ENCODE measurements around the gene MLH3. TPM values are rescaled to one million over a fixed set of nuclear protein-coding genes. Genes with fewer than 3 reads are reported as not detected.

Gene MLH3
- total RNA-seq, 2 experiments from 2014 or later, result 28.1 to 30.8 TPM

DNA sequence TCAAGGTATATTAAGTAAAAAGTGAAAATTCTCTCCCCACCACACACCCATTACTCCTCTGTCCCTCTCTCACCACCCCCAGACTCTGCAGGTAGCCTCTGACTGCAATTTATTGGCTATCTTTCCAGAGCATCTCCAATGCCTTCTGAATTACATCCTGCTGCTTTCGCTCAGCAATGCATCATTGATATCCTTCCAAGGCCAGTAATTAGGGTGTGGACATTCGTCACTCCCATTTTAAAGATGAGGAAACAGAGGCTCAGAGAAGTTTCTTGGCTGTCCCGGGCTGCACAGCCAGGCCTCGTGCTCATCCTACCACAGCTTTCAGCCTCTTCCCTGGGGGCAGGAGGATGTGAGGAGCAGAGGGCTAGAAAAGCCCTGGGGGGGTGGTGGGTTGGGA is 72.2 kb downstream of the MLH3 start:
- ChIA-PET POLR2A (interaction anchor here (1.1 kb wide), 1 partner anchor 8 kb away, joined by 3 read pairs; no protein-coding TSS in a partner anchor), CTCF (interaction anchor here (0.6 kb wide), 1 partner anchor 123 kb away, joined by 3 read pairs; no protein-coding TSS in a partner anchor)
- DNase-seq (no peak), ATAC-seq (no peak)
- Mint-ChIP-seq H3K27me3 (no peaks in the 10 kb centered on the region), H3K36me3 (ENCODE audit: low read depth) (no peaks in the 10 kb centered on the region), H3K4me3 (no peak overlapping the region), H3K27ac (no peak overlapping the region), H3K9me3 (ENCODE audit: low read depth) (no peaks in the 10 kb centered on the region), H3K4me1 (no peaks in the 10 kb centered on the region)
- intact Hi-C loops (cut with DNase I, micrococcal nuclease), result no loop called here

DNA sequence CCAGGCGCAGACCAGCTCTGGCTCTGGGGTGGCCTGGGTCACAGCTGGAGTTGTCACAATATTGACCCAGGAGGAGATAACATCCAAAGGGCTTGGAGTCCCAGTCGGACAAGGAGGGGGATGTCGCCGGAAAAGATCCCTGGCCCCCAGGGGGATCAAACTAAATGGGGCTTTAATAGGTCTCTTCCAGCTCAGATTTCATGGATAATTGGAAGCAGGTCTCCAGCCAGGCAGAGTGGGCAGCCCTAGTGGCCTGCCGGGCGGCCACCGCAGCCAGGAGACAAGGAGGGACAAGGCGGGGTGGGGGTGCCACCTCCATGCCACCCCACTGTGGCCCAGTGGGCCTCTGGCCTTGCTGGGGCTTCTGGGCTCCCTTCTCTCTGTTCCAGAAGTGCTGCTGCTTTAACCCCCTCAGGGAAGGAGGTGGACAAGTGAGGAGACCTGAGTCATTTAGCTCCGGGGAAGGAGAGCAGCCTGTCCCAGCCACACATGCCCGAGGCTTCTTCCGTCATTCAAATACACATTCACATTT is 72.8 kb downstream of the MLH3 start:
- H3K9me3 Mint-ChIP-seq (ENCODE audit: low read depth), result no peaks in the 10 kb centered on the region
- no peaks in the 10 kb centered on the region for H3K27me3 Mint-ChIP-seq
- H3K27ac Mint-ChIP-seq, result no peak overlapping the region
- H3K4me3 Mint-ChIP-seq, result no peak overlapping the region
- intact Hi-C loops (cut with DNase I, micrococcal nuclease), result no loop called here
- ATAC-seq (no peak), DNase-seq (no peak)
- ChIA-PET POLR2A (interaction anchor here (1.1 kb wide), 1 partner anchor 8 kb away, joined by 3 read pairs; no protein-coding TSS in a partner anchor), CTCF (no interaction called here)
- H3K4me1 Mint-ChIP-seq, result no peaks in the 10 kb centered on the region
- no peaks in the 10 kb centered on the region for H3K36me3 Mint-ChIP-seq (ENCODE audit: low read depth)

DNA sequence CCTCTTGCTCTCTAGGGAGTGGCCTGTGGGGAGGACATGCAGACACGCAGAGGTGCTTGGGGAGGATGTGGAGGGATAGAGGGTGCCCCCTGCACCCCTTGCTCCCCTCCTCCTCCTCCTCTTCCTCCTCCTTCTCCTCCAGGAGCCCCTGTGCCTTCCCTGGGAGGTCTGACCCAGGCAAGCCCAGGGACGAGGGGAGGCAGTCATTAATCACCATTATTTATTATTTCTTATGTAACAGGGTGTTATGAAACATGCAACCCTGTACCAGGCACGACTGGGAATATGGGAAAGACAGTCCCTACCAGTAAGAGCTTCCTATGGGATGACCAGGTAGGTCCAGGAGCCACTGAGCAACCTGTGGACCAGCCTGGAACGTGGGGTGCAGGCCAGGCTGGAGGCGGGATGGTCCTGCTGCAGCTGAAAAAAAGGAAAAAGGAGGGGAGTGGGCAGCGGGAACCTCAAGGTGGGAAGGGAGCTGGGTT is 73.3 kb downstream of the MLH3 start:
- no peaks in the 10 kb centered on the region for H3K36me3 Mint-ChIP-seq (ENCODE audit: low read depth)
- ATAC-seq, result no peak
- no peaks in the 10 kb centered on the region for H3K4me1 Mint-ChIP-seq
- DNase-seq, result no peak
- CTCF ChIA-PET, result no interaction called here
- H3K27me3 Mint-ChIP-seq, result no peaks in the 10 kb centered on the region
- H3K4me3 Mint-ChIP-seq, result no peak overlapping the region
- no peak overlapping the region for H3K27ac Mint-ChIP-seq
- intact Hi-C loops (cut with DNase I, micrococcal nuclease), result no loop called here
- POLR2A ChIA-PET, result no interaction called here
- no peaks in the 10 kb centered on the region for H3K9me3 Mint-ChIP-seq (ENCODE audit: low read depth)

DNA sequence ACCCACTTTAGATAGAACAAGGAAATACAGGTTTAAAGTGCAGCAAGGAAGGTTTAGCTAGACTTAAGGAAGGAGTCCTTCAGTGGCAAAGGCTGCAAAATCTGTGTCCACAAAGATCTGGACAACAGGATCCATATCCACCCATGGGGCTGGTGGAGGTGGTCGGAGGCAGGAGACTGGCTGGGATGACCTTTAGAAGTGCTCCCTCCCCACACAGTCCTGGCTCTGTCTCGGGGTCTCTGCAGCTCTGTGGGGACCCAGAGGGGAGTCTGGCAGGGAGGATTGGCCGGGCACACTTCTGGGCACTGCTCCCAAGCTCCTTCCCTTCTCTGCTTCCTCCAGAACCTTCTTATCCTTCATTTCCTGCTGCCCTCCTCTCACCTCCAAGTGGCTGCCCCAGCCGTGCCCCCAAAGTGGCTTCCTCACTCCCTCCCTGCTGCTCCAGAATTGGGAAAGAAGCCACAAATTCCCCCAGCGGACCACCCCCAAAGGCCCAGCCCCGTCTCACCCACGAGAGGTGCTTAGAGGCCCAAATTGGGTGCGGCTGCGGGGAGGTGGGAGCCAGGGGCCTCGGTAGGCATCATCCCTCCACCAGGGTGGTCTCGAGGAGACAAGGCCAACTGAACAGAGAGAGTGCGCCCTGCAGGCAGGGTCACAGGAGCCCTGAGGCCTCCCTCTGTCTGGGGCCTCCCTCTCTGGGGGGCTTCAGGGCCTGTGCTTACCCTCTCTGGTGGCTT is 73.9 kb downstream of the MLH3 start:
- Mint-ChIP-seq H3K4me3 (no peak overlapping the region), H3K36me3 (ENCODE audit: low read depth) (no peaks in the 10 kb centered on the region), H3K9me3 (ENCODE audit: low read depth) (no peaks in the 10 kb centered on the region), H3K4me1 (no peaks in the 10 kb centered on the region), H3K27ac (no peak overlapping the region), H3K27me3 (no peaks in the 10 kb centered on the region)
- ChIA-PET CTCF (interaction anchor here (0.6 kb wide), 1 partner anchor 117 kb away, joined by 4 read pairs; no protein-coding TSS in a partner anchor), POLR2A (interaction anchor here (1.5 kb wide), 1 partner anchor 16 kb away, joined by 3 read pairs; no protein-coding TSS in a partner anchor)
- ATAC-seq (no peak), DNase-seq (no peak)
- intact Hi-C loops (cut with DNase I, micrococcal nuclease), result no loop called here

DNA sequence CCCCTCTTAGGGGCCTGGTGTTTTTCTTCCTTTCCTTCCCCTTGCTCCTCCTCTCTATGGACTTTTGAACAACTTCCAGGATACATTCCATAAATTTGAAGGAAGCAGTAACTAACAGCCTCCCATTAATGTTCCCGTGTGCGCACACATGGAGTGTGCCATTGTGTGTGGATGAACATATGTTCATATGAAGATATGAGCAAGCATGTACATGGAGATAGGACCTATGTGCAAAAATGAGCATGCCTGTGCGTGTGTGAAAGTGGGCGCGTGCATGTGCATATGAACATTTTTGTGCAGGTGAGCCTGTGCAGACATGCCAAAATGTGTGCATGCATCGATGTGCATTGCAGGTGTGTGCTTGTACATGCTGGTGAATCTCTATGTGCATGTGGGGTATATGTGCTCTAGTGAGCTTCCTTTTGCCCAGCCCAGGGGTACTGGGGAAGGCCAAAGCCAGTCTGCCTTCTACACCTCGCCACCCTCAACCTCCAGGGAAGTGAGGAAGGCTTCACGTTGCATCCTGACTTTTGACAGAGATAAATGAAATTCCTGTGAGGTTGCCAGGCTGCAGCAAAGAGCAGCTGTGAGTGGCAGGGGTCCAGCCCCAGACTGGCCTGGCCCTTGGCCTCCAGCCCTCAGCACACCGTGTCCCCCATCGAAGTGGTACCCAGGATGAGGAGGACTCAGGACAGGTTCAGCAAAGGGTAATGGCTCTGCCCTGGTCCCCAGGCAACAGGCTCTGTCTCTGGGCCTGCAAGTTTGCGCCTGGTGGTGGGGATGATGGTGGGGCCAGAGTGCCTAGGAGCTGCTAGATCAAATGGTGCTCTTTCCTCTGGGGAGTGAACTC is 74.8 kb downstream of the MLH3 start:
- no peak overlapping the region for H3K27ac Mint-ChIP-seq

DNA sequence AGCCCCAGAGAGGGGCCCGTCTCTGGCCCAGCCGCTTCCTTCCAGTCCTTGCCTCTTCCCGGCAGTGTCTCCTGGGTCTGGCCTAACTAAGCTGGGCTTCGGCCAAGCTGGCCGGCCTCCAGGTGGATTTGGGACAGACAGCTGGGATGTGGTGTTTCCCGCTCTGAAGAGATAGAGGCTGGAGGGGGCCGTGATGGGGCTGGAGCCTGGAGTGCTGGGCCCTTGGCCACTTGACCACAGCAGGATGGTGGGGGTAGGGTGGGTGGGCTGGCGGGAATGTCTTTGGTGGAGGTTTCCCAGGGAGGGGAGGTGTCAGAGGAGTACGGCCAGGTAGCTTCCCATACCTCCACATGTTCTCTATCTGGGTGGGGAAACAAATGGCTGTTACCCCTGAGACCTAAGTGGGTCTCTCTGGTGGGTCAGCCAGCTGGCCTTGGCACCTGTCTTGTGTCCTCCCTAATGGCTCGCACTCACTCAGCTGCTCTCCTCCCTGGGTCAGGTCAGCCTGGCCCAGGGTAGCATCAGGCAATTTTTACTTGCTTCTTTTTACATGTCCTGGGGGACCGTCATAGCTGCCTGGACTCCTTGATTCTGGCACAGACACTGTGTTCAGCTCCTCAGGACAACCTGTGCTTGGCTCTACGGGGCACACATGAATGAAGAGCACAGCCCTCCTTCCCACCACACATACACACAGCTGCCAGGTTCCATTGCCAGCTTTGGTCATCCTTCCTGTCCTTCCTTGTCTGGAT is 76.0 kb downstream of the MLH3 start:
- ChIA-PET CTCF (interaction anchor here (0.6 kb wide), 1 partner anchor 612 kb away, joined by 3 read pairs; no protein-coding TSS in a partner anchor), POLR2A (no interaction called here)
- no peak overlapping the region for H3K4me3 Mint-ChIP-seq
- H3K9me3 Mint-ChIP-seq (ENCODE audit: low read depth), result no peaks in the 10 kb centered on the region
- intact Hi-C loops (cut with DNase I, micrococcal nuclease), result no loop called here
- H3K36me3 Mint-ChIP-seq (ENCODE audit: low read depth), result no peaks in the 10 kb centered on the region
- no peak for ATAC-seq
- no peak for DNase-seq
- H3K4me1 Mint-ChIP-seq, result no peaks in the 10 kb centered on the region
- H3K27me3 Mint-ChIP-seq, result no peaks in the 10 kb centered on the region
- no peak overlapping the region for H3K27ac Mint-ChIP-seq

More for the DNA sequence above, 74.8 kb downstream of the MLH3 start:
- DNase-seq (no peak), ATAC-seq (no peak)
- H3K36me3 Mint-ChIP-seq (ENCODE audit: low read depth), result no peaks in the 10 kb centered on the region
- no peaks in the 10 kb centered on the region for H3K9me3 Mint-ChIP-seq (ENCODE audit: low read depth)
- intact Hi-C loops (cut with DNase I, micrococcal nuclease), result no loop called here
- no peak overlapping the region for H3K4me3 Mint-ChIP-seq
- ChIA-PET POLR2A (interaction anchor here (1.5 kb wide), 1 partner anchor 15 kb away, joined by 3 read pairs; no protein-coding TSS in a partner anchor), CTCF (interaction anchor here (0.6 kb wide), 1 partner anchor 116 kb away, joined by 4 read pairs; no protein-coding TSS in a partner anchor)
- no peaks in the 10 kb centered on the region for H3K27me3 Mint-ChIP-seq
- no peaks in the 10 kb centered on the region for H3K4me1 Mint-ChIP-seq

DNA sequence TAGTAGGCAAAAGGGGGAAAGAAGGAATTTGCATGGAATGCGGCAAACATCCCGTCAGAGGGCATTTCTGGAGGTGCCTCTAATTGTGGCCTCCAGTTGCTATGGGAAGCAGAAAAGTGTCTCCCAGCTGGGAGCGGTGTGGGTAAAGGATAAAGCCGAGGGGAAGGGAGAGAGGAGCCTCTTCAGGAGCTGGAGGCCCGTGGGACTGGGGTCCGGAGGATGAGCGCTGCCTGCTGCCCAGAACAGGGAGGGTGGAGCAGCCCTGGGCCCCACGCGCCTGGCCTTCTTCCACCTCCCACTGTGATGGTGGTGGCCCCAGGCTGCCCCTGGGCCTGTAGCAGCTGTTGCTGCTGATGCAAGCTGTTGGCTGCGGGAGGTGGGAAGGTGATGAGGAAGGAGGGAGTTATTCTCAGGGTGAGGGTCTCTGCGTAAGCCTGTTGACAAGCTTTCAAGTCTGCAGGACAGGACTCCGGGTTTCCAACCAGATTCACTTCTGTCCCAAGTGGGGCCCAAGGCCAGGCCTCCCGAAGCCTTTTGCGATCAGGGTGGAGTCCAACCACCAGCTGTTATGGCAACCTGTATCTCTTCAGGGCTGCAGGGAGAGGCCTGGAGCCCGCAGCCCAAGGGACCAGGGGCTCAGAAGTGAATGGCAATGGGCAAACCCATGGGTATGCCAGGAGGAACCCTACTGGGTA is 76.8 kb downstream of the MLH3 start:
- DNase-seq, result no peak
- H3K4me3 Mint-ChIP-seq, result no peak overlapping the region
- no peak for ATAC-seq
- intact Hi-C loops (cut with DNase I, micrococcal nuclease), result no loop called here
- ChIA-PET POLR2A (no interaction called here), CTCF (no interaction called here)
- H3K36me3 Mint-ChIP-seq (ENCODE audit: low read depth), result no peaks in the 10 kb centered on the region
- no peaks in the 10 kb centered on the region for H3K27me3 Mint-ChIP-seq
- no peak overlapping the region for H3K27ac Mint-ChIP-seq
- no peaks in the 10 kb centered on the region for H3K4me1 Mint-ChIP-seq
- no peaks in the 10 kb centered on the region for H3K9me3 Mint-ChIP-seq (ENCODE audit: low read depth)

DNA sequence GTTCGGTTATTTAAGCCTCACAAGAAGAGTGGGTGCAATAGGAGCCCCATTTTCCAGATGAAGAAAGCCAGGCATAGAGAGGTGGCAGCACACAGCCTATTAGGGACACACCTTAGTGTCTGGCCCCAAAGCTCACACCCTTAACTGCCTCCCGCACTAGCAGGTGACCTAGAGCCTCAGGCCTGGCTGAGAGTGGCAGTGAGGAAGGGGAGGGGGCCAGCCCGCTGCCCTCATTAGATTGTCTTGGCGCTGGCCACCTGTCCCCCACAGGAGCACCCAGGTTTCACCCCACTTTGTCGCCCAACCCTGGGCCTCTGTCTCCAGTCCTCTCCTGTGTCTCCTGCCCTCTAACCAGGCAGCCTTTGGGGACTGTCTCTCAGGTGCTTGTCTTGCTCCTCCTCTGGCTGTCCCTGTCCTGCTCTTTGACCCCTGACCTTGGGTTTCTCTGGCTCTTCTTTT is 77.3 kb downstream of the MLH3 start:
- intact Hi-C loops (cut with DNase I, micrococcal nuclease), result no loop called here
- no peak overlapping the region for H3K4me3 Mint-ChIP-seq
- no peaks in the 10 kb centered on the region for H3K27me3 Mint-ChIP-seq
- no peaks in the 10 kb centered on the region for H3K36me3 Mint-ChIP-seq (ENCODE audit: low read depth)
- DNase-seq (no peak), ATAC-seq (no peak)
- H3K27ac Mint-ChIP-seq, result no peak overlapping the region
- no peaks in the 10 kb centered on the region for H3K9me3 Mint-ChIP-seq (ENCODE audit: low read depth)
- no peaks in the 10 kb centered on the region for H3K4me1 Mint-ChIP-seq
- CTCF ChIA-PET, result interaction anchor here (0.6 to 1.0 kb wide), 2 partner anchors 11 to 18 kb away, joined by 3 read pairs; no protein-coding TSS in a partner anchor
- POLR2A ChIA-PET, result interaction anchor here (0.6 kb wide), 1 partner anchor 1011 kb away, joined by 9 read pairs; no protein-coding TSS in a partner anchor

DNA sequence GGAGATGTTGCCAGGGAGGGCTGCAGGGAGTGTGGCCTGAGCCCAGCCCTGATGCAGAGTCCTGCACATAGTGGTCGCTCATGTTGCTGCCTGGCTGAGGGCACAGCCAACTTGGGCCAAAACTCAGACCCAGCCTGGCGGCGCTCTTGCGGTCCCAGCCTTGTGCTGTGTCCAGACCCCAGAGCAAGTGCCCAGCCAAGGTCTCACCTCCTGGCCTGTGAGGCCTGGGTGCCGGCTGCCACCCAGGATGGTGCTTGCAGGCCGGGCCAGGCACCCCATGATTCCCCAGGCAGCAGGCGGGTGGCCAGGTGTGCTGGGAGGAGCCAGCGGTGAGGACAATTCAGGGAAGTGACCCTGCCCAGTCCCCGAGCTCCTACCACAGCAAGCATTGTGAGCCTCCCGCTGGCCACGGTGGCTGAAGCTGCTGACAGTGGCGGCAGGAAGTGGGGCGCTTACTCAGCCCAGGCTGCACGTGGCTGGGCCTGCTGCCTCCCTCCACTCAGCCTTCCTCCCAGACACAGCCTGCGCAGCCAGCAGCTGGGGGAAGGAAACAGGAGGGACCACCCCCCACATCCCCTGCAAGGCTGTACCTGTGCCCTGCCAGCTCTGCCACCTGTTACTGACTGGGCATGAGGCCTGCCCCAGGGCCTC is 78.1 kb downstream of the MLH3 start:
- CTCF ChIA-PET, result interaction anchor here (0.6 to 1.0 kb wide), 2 partner anchors 11 to 19 kb away, joined by 3 read pairs; no protein-coding TSS in a partner anchor
- POLR2A ChIA-PET, result interaction anchor here (0.6 kb wide), 1 partner anchor 1011 kb away, joined by 9 read pairs; no protein-coding TSS in a partner anchor
- intact Hi-C loops (cut with DNase I, micrococcal nuclease), result no loop called here
- no peaks in the 10 kb centered on the region for H3K27me3 Mint-ChIP-seq
- no peaks in the 10 kb centered on the region for H3K36me3 Mint-ChIP-seq (ENCODE audit: low read depth)
- no peaks in the 10 kb centered on the region for H3K9me3 Mint-ChIP-seq (ENCODE audit: low read depth)
- ATAC-seq (peak; percentile 88), DNase-seq (peak; percentile 62)
- H3K27ac Mint-ChIP-seq, result no peak overlapping the region
- no peak overlapping the region for H3K4me3 Mint-ChIP-seq
- H3K4me1 Mint-ChIP-seq, result no peaks in the 10 kb centered on the region

DNA sequence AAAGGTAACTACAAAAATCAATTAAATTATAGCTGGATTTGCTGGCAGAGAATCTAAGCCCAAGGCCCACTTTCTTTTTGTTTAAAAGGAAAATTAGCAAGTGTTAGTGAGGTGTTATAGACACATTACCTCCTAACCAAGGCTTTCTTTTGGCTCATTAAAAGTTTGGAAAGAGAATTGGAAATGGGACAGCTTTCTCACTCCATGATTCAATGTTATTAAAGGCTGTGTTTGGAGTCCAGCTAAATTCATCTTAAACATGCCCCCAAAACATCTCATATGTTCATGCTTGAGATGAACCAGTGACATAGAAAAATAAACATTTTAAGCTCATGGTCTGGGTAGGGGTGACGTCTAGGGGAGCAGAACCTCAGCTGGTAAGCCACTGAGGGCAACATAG is 82.5 kb downstream of the MLH3 start:
- DNase-seq (no peak), ATAC-seq (no peak)
- Mint-ChIP-seq H3K27ac (no peak overlapping the region), H3K36me3 (ENCODE audit: low read depth) (no peaks in the 10 kb centered on the region), H3K9me3 (ENCODE audit: low read depth) (no peaks in the 10 kb centered on the region), H3K27me3 (peaks cover 2% of the 10 kb centered on the region), H3K4me3 (no peak overlapping the region), H3K4me1 (no peaks in the 10 kb centered on the region)
- ChIA-PET POLR2A (no interaction called here), CTCF (interaction anchor here (0.6 to 1.5 kb wide), 6 partner anchors 19 to 174 kb away, joined by 3 to 5 read pairs (median 3); no protein-coding TSS in a partner anchor)
- intact Hi-C loops (cut with DNase I, micrococcal nuclease), result no loop called here

Data from activated CD4-positive, alpha-beta T cell treated with anti-CD3 and anti-CD28 coated beads for 36 hours (primary cell).